Activated CD4-positive, alpha-beta memory T cell treated with anti-CD3 and anti-CD28 coated beads for 36 hours (primary cell): ENCODE results near the gene LYL1. TPM values are rescaled to one million over a fixed set of nuclear protein-coding genes. Genes with fewer than 3 reads are reported as not detected.

ENCODE experiments used
- CTCF ChIA-PET: fragments of 350-600 bp; sonication (Branson Sonifier 250); formaldehyde crosslinking; loops from one replicate; lab custom pipeline; 2021; ENCODE audit warnings: antibody characterized with exemption, inconsistent platforms; lab: Charles Lee
- POLR2A ChIA-PET: fragments of 350-600 bp; sonication (Branson Sonifier 250); formaldehyde crosslinking; loops from one replicate; lab custom pipeline; 2021; ENCODE audit warnings: antibody characterized with exemption; lab: Charles Lee
- DNase-seq: peaks from one replicate; pipeline ENCODE4 v3.0.0-alpha.2; 2020
- H3K27ac Mint-ChIP-seq: one replicate; pipeline ENCODE4 v1.8.0; 2021; ENCODE audit warnings: mixed read lengths
- H3K27me3 Mint-ChIP-seq: one replicate; pipeline ENCODE4 v1.8.0; 2021; ENCODE audit warnings: mixed read lengths
- H3K36me3 Mint-ChIP-seq: one replicate; pipeline ENCODE4 v1.8.0; 2021; ENCODE audit warnings: mixed read lengths
- H3K4me1 Mint-ChIP-seq: one replicate; pipeline ENCODE4 v1.8.0; 2021; ENCODE audit warnings: low read depth, mixed read lengths
- H3K4me3 Mint-ChIP-seq: one replicate; pipeline ENCODE4 v1.8.0; 2021; ENCODE audit warnings: mild to moderate bottlenecking, mixed read lengths
- H3K9me3 Mint-ChIP-seq: one replicate; pipeline ENCODE4 v1.8.0; 2021; ENCODE audit warnings: mixed read lengths
- intact Hi-C: fragments of 100-400 bp; cut with micrococcal nuclease; formaldehyde crosslinking; loops from one replicate; pipeline ENCODE4 v1.15.1; 2023
- total RNA-seq, 2 experiments: library from RNA; stranded (reverse); gene quantifications; one replicate each; pipeline ENCODE4 v1.2.3, GENCODE V29; 2021

The LYL1 gene
- total RNA-seq, 2 experiments from 2014 or later = 5.0 to 5.6 TPM

- peaks cover 35% of the 10 kb centered on the region for H3K4me1 Mint-ChIP-seq
- H3K27me3 Mint-ChIP-seq = peaks cover 2% of the 10 kb centered on the region
- intact Hi-C loops = loop anchor here (1.0 kb wide), 1 partner anchor 13 kb away; the partner anchor contains the start of gene TRMT1
- DNase-seq = no peak
- peaks cover 5% of the 10 kb centered on the region for H3K9me3 Mint-ChIP-seq
- ChIA-PET CTCF (interaction anchor here (0.7 to 3.6 kb wide), 19 partner anchors 10 to 219 kb away, joined by 3 to 29 read pairs (median 6); partner anchors contain the start of gene NACC1), POLR2A (interaction anchor here (1.4 to 2.9 kb wide), 6 partner anchors 12 to 90 kb away, joined by 5 to 13 read pairs (median 7); partner anchors contain the start of gene NACC1)
- H3K27ac Mint-ChIP-seq = peak overlapping the region; percentile 94
- H3K4me3 Mint-ChIP-seq = peak overlapping the region; percentile 92
- H3K36me3 Mint-ChIP-seq = peaks cover 9% of the 10 kb centered on the region
These were observed 1.1 kb upstream of the LYL1 start for GRCh38 chr19:13103581-13104359.

GRCh38 chr19:13102416-13102665 is 317 bp downstream of the LYL1 start:
- peaks cover 7% of the 10 kb centered on the region for H3K27me3 Mint-ChIP-seq
- H3K4me1 Mint-ChIP-seq = peaks cover 43% of the 10 kb centered on the region
- POLR2A ChIA-PET = no interaction called here
- H3K4me3 Mint-ChIP-seq = peak overlapping the region; percentile 69
- CTCF ChIA-PET = no interaction called here
- peaks cover 5% of the 10 kb centered on the region for H3K9me3 Mint-ChIP-seq
- peak overlapping the region; percentile 42 for H3K27ac Mint-ChIP-seq
- H3K36me3 Mint-ChIP-seq = peaks cover 6% of the 10 kb centered on the region
- intact Hi-C loops = no loop called here
- DNase-seq = no peak

GRCh38 chr19:13101590-13102415 is 855 bp downstream of the LYL1 start:
- H3K27ac Mint-ChIP-seq = peak overlapping the region; percentile 42
- intact Hi-C loops = no loop called here
- H3K36me3 Mint-ChIP-seq = peaks cover 6% of the 10 kb centered on the region
- ChIA-PET POLR2A (interaction anchor here (2.4 kb wide), 1 partner anchor 50 kb away, joined by 8 read pairs; no protein-coding TSS in a partner anchor), CTCF (interaction anchor here (1.0 to 1.3 kb wide), 3 partner anchors 31 to 124 kb away, joined by 3 to 5 read pairs (median 5); no protein-coding TSS in a partner anchor)
- peaks cover 46% of the 10 kb centered on the region for H3K4me1 Mint-ChIP-seq
- no peak for DNase-seq
- peak overlapping the region; percentile 69 for H3K4me3 Mint-ChIP-seq
- peaks cover 10% of the 10 kb centered on the region for H3K27me3 Mint-ChIP-seq
- peaks cover 5% of the 10 kb centered on the region for H3K9me3 Mint-ChIP-seq

- H3K27ac Mint-ChIP-seq = peak overlapping the region; percentile 4
- peak overlapping the region; percentile 34 for H3K4me3 Mint-ChIP-seq
- H3K27me3 Mint-ChIP-seq = peaks cover 14% of the 10 kb centered on the region
- ChIA-PET POLR2A (interaction anchor here (2.4 kb wide), 1 partner anchor 51 kb away, joined by 8 read pairs; no protein-coding TSS in a partner anchor), CTCF (interaction anchor here (1.0 to 1.3 kb wide), 3 partner anchors 31 to 123 kb away, joined by 3 to 5 read pairs (median 5); no protein-coding TSS in a partner anchor)
- no peak for DNase-seq
- peaks cover 6% of the 10 kb centered on the region for H3K36me3 Mint-ChIP-seq
- peaks cover 49% of the 10 kb centered on the region for H3K4me1 Mint-ChIP-seq
- intact Hi-C loops = loop anchor here (1.0 kb wide), 2 partner anchors 15 to 51 kb away; partner anchors contain the start of gene TRMT1
- peaks cover 5% of the 10 kb centered on the region for H3K9me3 Mint-ChIP-seq
These were observed 1.6 kb downstream of the LYL1 start for GRCh38 chr19:13100841-13101589.

- POLR2A ChIA-PET = interaction anchor here (1.0 to 2.4 kb wide), 7 partner anchors 15 to 87 kb away, joined by 3 to 9 read pairs (median 4); partner anchors contain the start of gene TRMT1
- Mint-ChIP-seq H3K27ac (peak overlapping the region; percentile 90), H3K27me3 (peaks cover 17% of the 10 kb centered on the region), H3K4me1 (peaks cover 54% of the 10 kb centered on the region), H3K4me3 (peak overlapping the region; percentile 62), H3K9me3 (peaks cover 5% of the 10 kb centered on the region), H3K36me3 (peaks cover 6% of the 10 kb centered on the region)
- CTCF ChIA-PET = interaction anchor here (1.4 to 1.5 kb wide), 3 partner anchors 50 to 135 kb away, joined by 4 to 12 read pairs (median 5); partner anchors contain the start of genes IER2 and STX10
- intact Hi-C loops = loop anchor here (1.0 kb wide), 2 partner anchors 16 to 52 kb away; partner anchors contain the start of gene TRMT1
- DNase-seq = peak; percentile 86
These were observed 2.5 kb downstream of the LYL1 start for GRCh38 chr19:13100031-13100588.

GRCh38 chr19:13099073-13099999 is 3.3 kb downstream of the LYL1 start:
- H3K27me3 Mint-ChIP-seq = peaks cover 22% of the 10 kb centered on the region
- CTCF ChIA-PET = interaction anchor here (1.4 to 1.5 kb wide), 3 partner anchors 51 to 134 kb away, joined by 4 to 12 read pairs (median 5); partner anchors contain the start of genes IER2 and STX10

GRCh38 chr19:13098277-13099072 is 4.2 kb downstream of the LYL1 start:
- Mint-ChIP-seq H3K27me3 (peaks cover 22% of the 10 kb centered on the region), H3K27ac (no peak overlapping the region), H3K4me3 (peak overlapping the region; percentile 64), H3K36me3 (peaks cover 4% of the 10 kb centered on the region), H3K9me3 (peaks cover 5% of the 10 kb centered on the region), H3K4me1 (peaks cover 56% of the 10 kb centered on the region)
- intact Hi-C loops = loop anchor here (2.0 kb wide), 1 partner anchor 86 kb away; no protein-coding TSS in a partner anchor
- ChIA-PET CTCF (interaction anchor here (1.5 kb wide), 1 partner anchor 133 kb away, joined by 12 read pairs; no protein-coding TSS in a partner anchor), POLR2A (interaction anchor here (0.8 kb wide), 1 partner anchor 52 kb away, joined by 3 read pairs; no protein-coding TSS in a partner anchor)
- peak; percentile 41 for DNase-seq

More at GRCh38 chr19:13099073-13099999, 3.3 kb downstream of the LYL1 start:
- intact Hi-C loops = loop anchor here (2.0 kb wide), 1 partner anchor 87 kb away; no protein-coding TSS in a partner anchor
- H3K4me3 Mint-ChIP-seq = peak overlapping the region; percentile 64
- H3K9me3 Mint-ChIP-seq = peaks cover 5% of the 10 kb centered on the region
- peak; percentile 88 for DNase-seq
- peaks cover 4% of the 10 kb centered on the region for H3K36me3 Mint-ChIP-seq
- H3K4me1 Mint-ChIP-seq = peaks cover 58% of the 10 kb centered on the region
- POLR2A ChIA-PET = interaction anchor here (0.8 to 2.4 kb wide), 8 partner anchors 16 to 86 kb away, joined by 3 to 9 read pairs (median 4); partner anchors contain the start of gene TRMT1
- peak overlapping the region; percentile 90 for H3K27ac Mint-ChIP-seq

GRCh38 chr19:13097463-13098258 is 5.0 kb downstream of the LYL1 start:
- ChIA-PET CTCF (interaction anchor here (8.1 kb wide), 1 partner anchor 119 kb away, joined by 182 read pairs; no protein-coding TSS in a partner anchor), POLR2A (no interaction called here)
- peak; percentile 32 for DNase-seq
- H3K27ac Mint-ChIP-seq = no peak overlapping the region
- peaks cover 52% of the 10 kb centered on the region for H3K4me1 Mint-ChIP-seq
- peak overlapping the region; percentile 35 for H3K4me3 Mint-ChIP-seq
- H3K36me3 Mint-ChIP-seq = peaks cover 4% of the 10 kb centered on the region
- H3K27me3 Mint-ChIP-seq = peaks cover 22% of the 10 kb centered on the region
- intact Hi-C loops = loop anchor here (2.0 kb wide), 1 partner anchor 85 kb away; no protein-coding TSS in a partner anchor
- peaks cover 5% of the 10 kb centered on the region for H3K9me3 Mint-ChIP-seq
